Activated CD4-positive, alpha-beta memory T cell treated with anti-CD3 and anti-CD28 coated beads for 36 hours (primary cell): ENCODE results near the gene NRAP. TPM values are rescaled to one million over a fixed set of nuclear protein-coding genes. Genes with fewer than 3 reads are reported as not detected.
A peak's percentile ranks its signal among the peaks of the same experiment; 100 is the strongest.

ENCODE experiments used
- CTCF ChIA-PET: fragments of 350-600 bp; sonication (Branson Sonifier 250); formaldehyde crosslinking; loops from one replicate; lab custom pipeline; 2021; ENCODE audit warnings: antibody characterized with exemption, inconsistent platforms; lab: Charles Lee
- POLR2A ChIA-PET: fragments of 350-600 bp; sonication (Branson Sonifier 250); formaldehyde crosslinking; loops from one replicate; lab custom pipeline; 2021; ENCODE audit warnings: antibody characterized with exemption; lab: Charles Lee
- DNase-seq: peaks from one replicate; pipeline ENCODE4 v3.0.0-alpha.2; 2020
- H3K27ac Mint-ChIP-seq: one replicate; pipeline ENCODE4 v1.8.0; 2021; ENCODE audit warnings: mixed read lengths
- H3K27me3 Mint-ChIP-seq: one replicate; pipeline ENCODE4 v1.8.0; 2021; ENCODE audit warnings: mixed read lengths
- H3K36me3 Mint-ChIP-seq: one replicate; pipeline ENCODE4 v1.8.0; 2021; ENCODE audit warnings: mixed read lengths
- H3K4me1 Mint-ChIP-seq: one replicate; pipeline ENCODE4 v1.8.0; 2021; ENCODE audit warnings: low read depth, mixed read lengths
- H3K4me3 Mint-ChIP-seq: one replicate; pipeline ENCODE4 v1.8.0; 2021; ENCODE audit warnings: mild to moderate bottlenecking, mixed read lengths
- H3K9me3 Mint-ChIP-seq: one replicate; pipeline ENCODE4 v1.8.0; 2021; ENCODE audit warnings: mixed read lengths
- intact Hi-C: fragments of 100-400 bp; cut with micrococcal nuclease; formaldehyde crosslinking; loops from one replicate; pipeline ENCODE4 v1.15.1; 2023
- total RNA-seq, 2 experiments: library from RNA; stranded (reverse); gene quantifications; one replicate each; pipeline ENCODE4 v1.2.3, GENCODE V29; 2021

The NRAP gene
- total RNA-seq, 2 experiments from 2014 or later = not detected

DNA sequence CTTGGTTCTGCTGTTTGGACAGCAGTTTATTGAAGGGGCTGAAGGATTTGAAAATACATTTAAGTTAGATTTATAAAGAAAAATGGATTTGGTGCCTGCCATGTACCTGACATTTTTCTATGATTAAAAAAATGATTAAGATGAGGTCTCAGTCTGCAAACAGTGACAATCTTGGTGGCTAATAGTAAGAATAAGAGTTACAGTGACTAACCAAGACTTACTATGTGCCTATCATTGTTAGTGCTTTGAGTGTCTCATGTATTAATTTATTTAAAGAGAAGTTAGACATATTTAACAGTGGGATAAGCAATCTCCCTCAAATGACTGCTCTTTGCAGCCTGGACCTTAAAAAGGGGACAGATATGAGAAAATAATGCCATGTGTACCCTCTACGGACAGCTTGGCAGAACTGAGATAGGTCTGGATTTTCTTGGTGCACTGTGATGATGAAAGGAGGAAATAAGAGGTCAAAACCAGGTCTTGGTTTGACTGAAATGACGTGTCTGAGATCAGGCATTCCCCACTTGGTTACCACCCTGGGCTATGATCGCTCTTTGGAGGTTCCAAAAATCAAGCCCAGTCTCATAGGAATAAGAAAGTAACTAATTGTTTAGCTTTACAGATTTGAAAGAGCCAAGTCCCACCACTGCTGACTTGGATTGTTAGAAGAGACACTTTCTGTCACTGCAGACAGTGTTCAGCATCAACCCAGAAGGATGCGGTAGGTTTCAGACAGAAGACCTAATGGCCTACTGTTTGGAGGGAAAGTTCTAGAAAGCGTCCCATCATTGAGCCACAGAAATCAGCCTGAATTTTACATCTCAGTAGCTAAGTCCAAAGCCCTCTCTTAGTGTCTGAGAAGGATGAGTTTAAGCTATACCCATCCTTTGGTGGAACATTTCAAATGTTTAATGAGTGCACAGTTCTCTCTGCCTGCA lies 18.0 kb upstream of the NRAP start:
- Mint-ChIP-seq H3K9me3 (peaks cover 27% of the 10 kb centered on the region), H3K27ac (peak overlapping the region; percentile 78), H3K27me3 (no peaks in the 10 kb centered on the region), H3K4me1 (peaks cover 47% of the 10 kb centered on the region), H3K4me3 (peak overlapping the region; percentile 84), H3K36me3 (peaks cover 29% of the 10 kb centered on the region)
- POLR2A ChIA-PET = interaction anchor here (0.9 kb wide), 2 partner anchors 15 to 492 kb away, joined by 3 to 4 read pairs; partner anchors contain the start of gene CCDC186
- intact Hi-C loops = loop anchor here (1.0 to 10.0 kb wide), 9 partner anchors 24 to 1297 kb away; partner anchors contain the start of genes CCDC186, DCLRE1A, FHIP2A and NHLRC2
- peak; percentile 67 for DNase-seq
- CTCF ChIA-PET = interaction anchor here (0.8 to 1.2 kb wide), 5 partner anchors 10 to 1143 kb away, joined by 3 to 4 read pairs (median 3); partner anchors contain the start of gene CCDC186

DNA sequence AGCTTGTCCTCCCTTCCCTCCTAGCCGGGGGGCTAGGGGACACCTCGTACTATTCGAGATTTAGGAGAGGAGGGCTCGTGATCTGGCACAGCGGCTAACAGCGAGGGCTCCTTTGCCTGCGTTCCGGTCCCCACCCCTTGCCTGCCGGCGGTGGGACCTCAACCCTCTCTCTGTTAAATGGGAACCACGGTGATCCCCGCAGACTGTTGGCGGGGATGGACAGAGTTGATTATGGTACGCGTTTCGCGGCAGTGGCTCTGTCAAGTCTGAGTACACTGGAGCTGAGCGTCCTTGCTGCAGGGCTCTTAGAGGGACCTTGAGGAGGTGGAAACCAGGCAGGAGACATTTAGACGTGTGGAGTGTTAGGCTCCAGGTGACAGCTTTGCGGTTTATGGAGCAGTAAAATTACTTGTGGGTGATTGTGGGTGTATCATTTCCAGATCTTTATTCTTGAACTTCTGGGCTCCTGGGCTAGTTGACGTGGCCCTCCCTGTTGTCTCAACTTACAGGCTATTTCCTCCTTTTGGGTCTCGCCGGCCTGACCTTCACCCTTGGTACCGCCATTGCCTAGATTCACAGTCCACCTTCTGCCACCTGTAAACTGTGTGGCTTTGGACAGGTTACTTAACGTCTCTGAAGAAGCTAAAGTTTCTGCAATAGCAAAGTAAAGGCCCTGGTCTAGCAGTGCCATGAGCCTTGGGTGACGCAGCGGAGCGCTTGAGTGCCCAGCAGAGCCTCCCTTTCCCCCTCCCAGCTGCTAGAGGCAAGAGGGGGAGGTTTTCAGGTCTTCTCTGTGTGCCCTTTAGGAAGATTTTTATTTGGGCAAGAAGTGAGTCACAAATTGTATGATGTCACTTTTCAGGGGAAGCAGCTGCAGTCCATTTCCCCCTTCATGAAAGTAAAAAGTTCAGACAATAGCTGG lies 16.6 kb upstream of the NRAP start:
- ChIA-PET POLR2A (interaction anchor here (0.9 to 1.6 kb wide), 2 partner anchors 26 to 494 kb away, joined by 4 read pairs; partner anchors contain the start of gene CCDC186), CTCF (interaction anchor here (0.8 to 1.2 kb wide), 5 partner anchors 11 to 494 kb away, joined by 3 to 8 read pairs (median 3); partner anchors contain the start of gene CCDC186)
- Mint-ChIP-seq H3K9me3 (peaks cover 17% of the 10 kb centered on the region), H3K36me3 (peaks cover 22% of the 10 kb centered on the region), H3K4me3 (peak overlapping the region; percentile 84), H3K4me1 (peaks cover 47% of the 10 kb centered on the region), H3K27ac (peak overlapping the region; percentile 78), H3K27me3 (no peaks in the 10 kb centered on the region)
- intact Hi-C loops = loop anchor here (1.0 to 10.0 kb wide), 8 partner anchors 26 to 1296 kb away; partner anchors contain the start of genes DCLRE1A, FHIP2A and NHLRC2
- DNase-seq = peak; percentile 49

DNA sequence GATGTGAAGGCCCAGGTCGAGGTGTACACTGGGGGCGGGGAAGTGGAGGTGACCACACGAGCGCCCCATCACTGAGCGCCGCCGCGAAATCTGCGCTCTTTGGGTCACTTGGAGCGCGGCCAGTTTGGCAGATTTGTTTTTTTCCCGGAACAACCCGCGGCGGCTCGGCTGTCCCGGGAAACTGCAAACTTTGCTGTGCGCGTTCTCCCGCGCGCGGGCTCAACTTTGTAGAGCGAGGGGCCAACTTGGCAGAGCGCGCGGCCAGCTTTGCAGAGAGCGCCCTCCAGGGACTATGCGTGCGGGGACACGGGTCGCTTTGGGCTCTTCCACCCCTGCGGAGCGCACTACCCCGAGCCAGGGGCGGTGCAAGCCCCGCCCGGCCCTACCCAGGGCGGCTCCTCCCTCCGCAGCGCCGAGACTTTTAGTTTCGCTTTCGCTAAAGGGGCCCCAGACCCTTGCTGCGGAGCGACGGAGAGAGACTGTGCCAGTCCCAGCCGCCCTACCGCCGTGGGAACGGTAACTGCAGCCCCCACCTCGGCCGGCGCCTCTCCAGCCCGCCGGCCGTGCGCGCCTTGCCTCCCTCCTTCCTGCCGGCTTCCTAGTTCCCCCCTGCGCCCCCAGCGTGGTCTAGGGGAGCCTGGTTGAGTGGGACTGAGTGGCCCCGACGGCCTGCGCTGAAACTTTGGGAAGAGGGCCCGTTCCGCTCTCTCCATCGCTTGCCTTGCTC lies 15.8 kb upstream of the NRAP start, which contains the start of gene CASP7:
CASP7 (plus strand) TSS at position 450 of the 727 bp plus-strand sequence. CDS start 17,582 bp downstream, outside the sequence.
- DNase-seq = peak; percentile 86
- CTCF ChIA-PET = interaction anchor here (0.6 to 1.4 kb wide), 12 partner anchors 9 to 423 kb away, joined by 3 to 8 read pairs (median 3); no protein-coding TSS in a partner anchor
- H3K4me3 Mint-ChIP-seq = peak within 1 kb of the TSS; percentile 84
- H3K27ac Mint-ChIP-seq = peak within 1 kb of the TSS; percentile 78
- H3K27me3 Mint-ChIP-seq = no peaks in the 10 kb centered on the region
- POLR2A ChIA-PET = interaction anchor here (1.6 kb wide), 1 partner anchor 26 kb away, joined by 4 read pairs; no protein-coding TSS in a partner anchor
- peaks cover 18% of the 10 kb centered on the region for H3K36me3 Mint-ChIP-seq
- H3K9me3 Mint-ChIP-seq = peaks cover 11% of the 10 kb centered on the region
- peaks cover 42% of the 10 kb centered on the region for H3K4me1 Mint-ChIP-seq
- intact Hi-C loops = loop anchor here (1.0 to 10.0 kb wide), 9 partner anchors 172 to 1295 kb away; partner anchors contain the start of genes FHIP2A and TCF7L2

DNA sequence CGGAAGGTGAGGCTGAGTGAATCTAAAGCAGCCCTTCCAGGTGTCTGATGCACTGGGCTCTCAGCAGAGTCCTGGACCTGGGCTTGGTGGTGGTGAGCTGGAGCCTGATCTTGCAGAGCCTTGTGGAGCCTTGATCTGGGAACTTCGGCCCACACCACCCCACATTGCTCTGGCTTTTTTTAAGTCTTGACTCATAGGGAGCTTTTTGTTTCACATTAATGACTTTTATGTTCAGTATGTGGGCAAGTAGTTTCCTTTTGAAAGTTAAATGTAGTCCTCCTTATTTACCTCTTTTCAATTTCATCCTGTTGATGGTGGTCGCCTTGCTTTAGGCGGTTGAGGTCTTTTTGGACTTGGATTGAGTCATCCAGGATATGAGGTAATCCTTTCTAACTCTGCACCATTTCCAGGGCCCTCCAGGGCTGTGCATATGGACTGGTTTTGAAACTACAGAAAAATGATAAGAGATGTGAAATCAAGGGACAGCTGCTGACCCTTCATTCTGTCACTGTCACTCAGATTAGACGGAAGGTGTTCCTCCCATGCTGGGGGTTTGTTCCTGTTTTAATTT lies 2.9 kb upstream of the NRAP start:
- CTCF ChIA-PET = no interaction called here
- H3K27me3 Mint-ChIP-seq = peaks cover 14% of the 10 kb centered on the region
- no peak overlapping the region for H3K4me3 Mint-ChIP-seq
- H3K27ac Mint-ChIP-seq = no peak overlapping the region
- DNase-seq = peak; percentile 27
- H3K9me3 Mint-ChIP-seq = peaks cover 10% of the 10 kb centered on the region
- POLR2A ChIA-PET = interaction anchor here (0.6 kb wide), 1 partner anchor 15 kb away, joined by 3 read pairs; no protein-coding TSS in a partner anchor
- H3K4me1 Mint-ChIP-seq = peaks cover 6% of the 10 kb centered on the region
- intact Hi-C loops = no loop called here
- H3K36me3 Mint-ChIP-seq = peaks cover 3% of the 10 kb centered on the region

DNA sequence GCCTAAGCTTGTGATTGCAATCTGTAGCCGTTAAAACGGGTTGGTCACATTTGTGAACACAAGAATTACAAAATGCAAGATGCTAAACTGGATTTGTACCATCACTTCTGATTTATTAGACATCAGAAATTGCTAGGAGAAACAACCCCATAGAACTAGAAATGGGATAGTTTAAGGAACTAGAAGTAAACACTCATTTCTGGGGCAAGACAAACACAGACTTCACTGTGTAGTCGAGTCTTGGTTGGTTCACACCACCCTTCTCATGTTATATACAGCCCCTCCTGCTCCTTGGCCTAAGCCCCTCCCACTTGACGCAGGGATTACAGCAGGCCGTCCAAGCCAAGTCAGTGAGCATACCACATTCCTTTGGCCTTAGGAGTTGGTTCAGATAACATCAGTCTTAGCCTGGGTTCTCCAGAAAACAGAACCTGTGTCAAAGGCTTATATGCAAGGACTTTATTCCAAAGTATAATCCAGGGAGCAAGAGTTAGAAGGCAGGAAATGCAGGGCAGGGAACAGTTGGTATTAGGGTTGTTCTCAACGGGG lies 2.0 kb upstream of the NRAP start:
- H3K4me3 Mint-ChIP-seq = no peak overlapping the region
- peaks cover 10% of the 10 kb centered on the region for H3K27me3 Mint-ChIP-seq
- H3K36me3 Mint-ChIP-seq = peaks cover 3% of the 10 kb centered on the region
- H3K9me3 Mint-ChIP-seq = peaks cover 10% of the 10 kb centered on the region
- H3K27ac Mint-ChIP-seq = no peak overlapping the region
- no peak for DNase-seq
- POLR2A ChIA-PET = no interaction called here
- CTCF ChIA-PET = no interaction called here
- peaks cover 6% of the 10 kb centered on the region for H3K4me1 Mint-ChIP-seq
- intact Hi-C loops = no loop called here

DNA sequence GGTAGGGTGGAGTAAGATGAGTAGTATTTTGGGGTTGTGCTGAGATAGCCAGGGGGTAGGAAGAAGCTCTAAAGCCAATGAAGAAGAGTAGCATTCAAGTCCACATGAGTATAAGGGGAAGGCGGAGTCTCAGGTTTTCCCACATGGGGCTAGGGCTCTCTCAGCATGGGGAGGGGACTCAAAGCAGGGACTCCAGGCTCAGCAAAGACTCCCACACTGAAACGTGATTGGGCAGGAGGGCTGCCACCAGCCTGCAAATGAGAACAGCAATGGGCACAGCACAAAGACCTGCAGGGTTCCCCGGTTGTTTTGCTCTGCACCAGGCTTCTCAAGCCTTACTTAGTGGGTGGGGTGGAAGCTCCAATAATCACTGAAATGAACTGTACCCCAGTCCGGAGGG lies 1.5 kb upstream of the NRAP start:
- Mint-ChIP-seq H3K4me3 (no peak overlapping the region), H3K36me3 (peaks cover 3% of the 10 kb centered on the region), H3K4me1 (peaks cover 6% of the 10 kb centered on the region), H3K9me3 (peaks cover 5% of the 10 kb centered on the region), H3K27me3 (peaks cover 10% of the 10 kb centered on the region), H3K27ac (no peak overlapping the region)
- ChIA-PET CTCF (no interaction called here), POLR2A (no interaction called here)
- no peak for DNase-seq
- intact Hi-C loops = no loop called here

DNA sequence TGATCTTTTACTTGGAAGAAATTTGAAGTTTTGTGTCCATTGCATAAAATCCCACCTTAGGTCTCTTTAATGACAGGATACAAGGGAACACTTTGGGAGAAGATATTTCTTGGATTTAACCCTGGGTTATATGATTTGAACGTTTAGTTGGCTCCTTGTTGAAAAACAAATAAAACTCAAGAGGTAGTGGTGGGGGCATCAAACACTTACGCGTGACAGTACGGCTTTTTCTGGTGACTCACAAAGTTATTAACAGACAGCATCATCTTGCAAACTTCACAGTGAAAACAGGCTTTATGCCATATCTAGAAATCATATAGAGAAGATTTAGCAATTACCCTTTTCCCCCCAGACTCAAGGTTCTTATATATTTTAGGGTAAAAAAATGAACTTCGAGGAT lies 699 bp downstream of the NRAP start:
- peaks cover 6% of the 10 kb centered on the region for H3K4me1 Mint-ChIP-seq
- H3K36me3 Mint-ChIP-seq = no peaks in the 10 kb centered on the region
- H3K9me3 Mint-ChIP-seq = no peaks in the 10 kb centered on the region
- H3K4me3 Mint-ChIP-seq = no peak overlapping the region
- peaks cover 6% of the 10 kb centered on the region for H3K27me3 Mint-ChIP-seq
- CTCF ChIA-PET = interaction anchor here (1.1 kb wide), 1 partner anchor 42 kb away, joined by 4 read pairs; no protein-coding TSS in a partner anchor
- H3K27ac Mint-ChIP-seq = no peak overlapping the region
- POLR2A ChIA-PET = no interaction called here
- DNase-seq = no peak
- intact Hi-C loops = no loop called here

DNA sequence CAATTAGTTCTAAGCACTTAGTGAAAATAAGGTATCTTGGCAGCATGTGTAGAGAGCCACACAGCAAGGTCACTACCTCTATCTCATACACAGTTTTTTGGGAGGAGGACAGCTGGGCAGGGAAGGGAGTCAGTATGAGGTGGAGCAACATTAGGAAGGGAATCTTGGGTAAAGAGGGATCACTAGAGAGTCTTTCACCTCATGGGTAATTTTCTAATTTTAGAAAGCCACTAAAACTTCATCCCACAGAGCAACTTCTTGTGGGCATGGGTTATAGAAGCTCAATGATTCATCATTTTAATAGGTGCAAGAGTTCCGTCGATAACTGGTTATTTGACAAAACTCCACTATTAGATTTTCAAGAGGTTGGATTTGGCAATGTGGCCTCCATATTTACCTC lies 2.5 kb downstream of the NRAP start:
- POLR2A ChIA-PET = no interaction called here
- Mint-ChIP-seq H3K27ac (no peak overlapping the region), H3K27me3 (peaks cover 9% of the 10 kb centered on the region), H3K36me3 (no peaks in the 10 kb centered on the region), H3K4me3 (no peak overlapping the region), H3K4me1 (no peaks in the 10 kb centered on the region), H3K9me3 (no peaks in the 10 kb centered on the region)
- DNase-seq = no peak
- CTCF ChIA-PET = no interaction called here
- intact Hi-C loops = no loop called here

DNA sequence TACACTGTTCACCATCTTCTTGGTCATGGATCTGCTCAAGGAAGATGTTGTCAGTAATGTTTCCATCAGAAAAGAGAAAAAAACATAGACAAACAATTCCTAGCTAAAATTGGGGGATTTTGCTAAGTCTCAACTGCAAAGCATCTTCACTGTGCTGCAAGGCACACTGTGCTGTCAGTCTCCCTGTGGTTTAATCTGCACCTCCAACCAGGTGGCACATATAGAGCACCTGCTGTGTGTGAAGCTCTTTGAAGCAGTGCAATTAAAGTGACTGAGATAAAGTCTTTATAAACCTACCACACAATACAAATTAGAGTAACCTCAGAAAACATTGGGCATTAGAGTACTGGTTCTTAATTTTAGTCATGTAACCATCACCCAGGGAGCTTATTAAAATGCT lies 6.3 kb downstream of the NRAP start:
- Mint-ChIP-seq H3K27ac (no peak overlapping the region), H3K36me3 (no peaks in the 10 kb centered on the region), H3K27me3 (peaks cover 10% of the 10 kb centered on the region), H3K4me3 (no peak overlapping the region), H3K9me3 (no peaks in the 10 kb centered on the region), H3K4me1 (no peaks in the 10 kb centered on the region)
- ChIA-PET POLR2A (no interaction called here), CTCF (no interaction called here)
- intact Hi-C loops = no loop called here
- no peak for DNase-seq

DNA sequence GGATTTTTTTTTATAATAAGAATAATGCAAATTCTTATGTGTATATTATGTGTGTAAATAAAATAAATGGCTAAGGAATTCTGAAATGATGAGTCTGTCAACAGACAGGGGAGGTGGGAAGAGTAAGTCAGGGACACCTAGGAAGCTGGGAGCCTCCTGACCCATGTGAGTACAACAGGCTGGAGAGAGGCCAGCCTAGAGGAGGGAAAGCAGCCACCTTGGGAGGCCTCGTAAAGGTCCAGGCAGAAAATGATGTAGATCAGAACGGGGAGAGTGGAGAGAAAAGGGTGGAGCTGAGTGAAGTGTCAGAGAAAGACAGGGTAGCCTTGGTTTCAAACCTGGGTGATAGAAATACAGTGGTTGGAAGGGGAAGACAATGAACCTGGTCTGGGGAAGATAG lies 6.9 kb downstream of the NRAP start:
- Mint-ChIP-seq H3K9me3 (no peaks in the 10 kb centered on the region), H3K4me1 (no peaks in the 10 kb centered on the region), H3K4me3 (no peak overlapping the region), H3K27me3 (peaks cover 11% of the 10 kb centered on the region), H3K27ac (no peak overlapping the region), H3K36me3 (no peaks in the 10 kb centered on the region)
- POLR2A ChIA-PET = no interaction called here
- CTCF ChIA-PET = no interaction called here
- intact Hi-C loops = no loop called here
- DNase-seq = no peak
